HFFc6 (cell line): ENCODE data around the gene CD177. TPM values are rescaled to one million over a fixed set of nuclear protein-coding genes. Genes with fewer than 3 reads are reported as not detected.
"Not testable (repeated sequence)": the region's sequence is repeated elsewhere in the genome, so short reads cannot be mapped to it uniquely, and the experiment has no call there.

Source experiments
- DNase-seq: peaks from one replicate; pipeline ENCODE4 v3.0.0-alpha.2; 2018
- H3K27ac Mint-ChIP-seq: 2 replicates; pipeline ENCODE4 v1.8.0; 2020; ENCODE audit warnings: mild to moderate bottlenecking, mixed read lengths
- H3K27me3 Mint-ChIP-seq: 2 replicates; pipeline ENCODE4 v1.8.0; 2021; ENCODE audit warnings: mild to moderate bottlenecking, moderate library complexity, mixed read lengths; ENCODE audit not compliant: insufficient read depth
- H3K36me3 Mint-ChIP-seq: 2 replicates; pipeline ENCODE4 v1.8.0; 2021; ENCODE audit warnings: low read depth, mixed read lengths
- H3K4me1 Mint-ChIP-seq: 2 replicates; pipeline ENCODE4 v1.8.0; 2020; ENCODE audit warnings: low read depth, mixed read lengths
- H3K4me3 Mint-ChIP-seq: 2 replicates; pipeline ENCODE4 v1.8.0; 2020; ENCODE audit warnings: mild to moderate bottlenecking, moderate library complexity, mixed read lengths
- H3K9me3 Mint-ChIP-seq: 2 replicates; pipeline ENCODE4 v1.8.0; 2020; ENCODE audit warnings: mild to moderate bottlenecking, mixed read lengths
- CTCF ChIP-seq: fragments of 200-600 bp; sonication (generic); IDR thresholded peaks from 2 replicates; pipeline ENCODE4 v1.5.0; 2021; ENCODE audit warnings: antibody characterized with exemption, mild to moderate bottlenecking
- total RNA-seq, 6 experiments: library from RNA; stranded (reverse); fragmentation: NEBNext Ultra II Directional; extraction: Animal tissue kit (Norgen Biotek cat#: 25700); gene quantifications; 2 replicates in 1 of 6; 3 replicates in 5 of 6; pipeline ENCODE4 v1.2.3, GENCODE V29; 2021

Gene CD177
- total RNA-seq, 6 experiments from 2014 or later: 0.54 to 1.00 (median 0.71) TPM

- no peak overlapping the region for H3K4me3 Mint-ChIP-seq
- no peaks in the 10 kb centered on the region for H3K9me3 Mint-ChIP-seq
- H3K27me3 Mint-ChIP-seq: peaks cover 2% of the 10 kb centered on the region; the same call in 1 of the 2 replicates
- H3K27ac Mint-ChIP-seq: no peak overlapping the region
- no peak for DNase-seq
- TF ChIP-seq CTCF: no peak
- no peaks in the 10 kb centered on the region for H3K36me3 Mint-ChIP-seq
- H3K4me1 Mint-ChIP-seq: no peaks in the 10 kb centered on the region
These were observed 23.5 kb upstream of the CD177 start for GRCh38 chr19:43329989-43330388.

GRCh38 chr19:43330726-43331434 lies 22.6 kb upstream of the CD177 start:
- no peaks in the 10 kb centered on the region for H3K4me1 Mint-ChIP-seq
- H3K36me3 Mint-ChIP-seq: no peaks in the 10 kb centered on the region
- no peak for TF ChIP-seq CTCF
- no peak for DNase-seq
- H3K27me3 Mint-ChIP-seq: peaks cover 2% of the 10 kb centered on the region; the same call in 1 of the 2 replicates
- no peaks in the 10 kb centered on the region for H3K9me3 Mint-ChIP-seq
- H3K4me3 Mint-ChIP-seq: no peak overlapping the region
- no peak overlapping the region for H3K27ac Mint-ChIP-seq

- Mint-ChIP-seq H3K4me1 (no peaks in the 10 kb centered on the region), H3K36me3 (no peaks in the 10 kb centered on the region), H3K4me3 (no peak overlapping the region), H3K27me3 (peaks cover 2% of the 10 kb centered on the region; the same call in 1 of the 2 replicates), H3K9me3 (no peaks in the 10 kb centered on the region), H3K27ac (no peak overlapping the region)
- no peak for DNase-seq
- no peak for TF ChIP-seq CTCF
These were observed 22.0 kb upstream of the CD177 start for GRCh38 chr19:43331435-43332010.

GRCh38 chr19:43332058-43332922 lies 21.2 kb upstream of the CD177 start:
- Mint-ChIP-seq H3K36me3 (no peaks in the 10 kb centered on the region), H3K4me3 (no peak overlapping the region), H3K27me3 (peaks cover 2% of the 10 kb centered on the region; the same call in 1 of the 2 replicates), H3K4me1 (no peaks in the 10 kb centered on the region), H3K9me3 (no peaks in the 10 kb centered on the region), H3K27ac (no peak overlapping the region)
- no peak for DNase-seq
- no peak for TF ChIP-seq CTCF

- not testable (repeated sequence) for H3K27ac Mint-ChIP-seq, DNase-seq, H3K9me3 Mint-ChIP-seq, H3K4me1 Mint-ChIP-seq, H3K4me3 Mint-ChIP-seq, H3K36me3 Mint-ChIP-seq
- peaks cover 10% of the 10 kb centered on the region for H3K27me3 Mint-ChIP-seq
These were observed 17.0 kb upstream of the CD177 start for GRCh38 chr19:43336508-43336907.
